IMR-90 (cell line): ENCODE results near the gene CYB5A.

Experiments
- CTCF ChIP-seq: conservative IDR thresholded peaks from 2 replicates; pipeline ENCODE4 v1.5.1; 2012; ENCODE audit warnings: mild to moderate bottlenecking, low read depth, low read length, improper control_type of control experiment
- ELK1 ChIP-seq: fragments of 150-350 bp; IDR thresholded peaks from 2 replicates; pipeline ENCODE4 v1.6.1; 2016; ENCODE audit warnings: low read depth, mild to moderate bottlenecking, low read length, moderate library complexity, borderline replicate concordance
- MAFK ChIP-seq: IDR thresholded peaks from 2 replicates; pipeline ENCODE4 v1.6.1; 2012; ENCODE audit warnings: low read depth, low read length, improper control_type of control experiment
- MAZ ChIP-seq: IDR thresholded peaks from 2 replicates; pipeline ENCODE4 v1.6.1; 2012; ENCODE audit warnings: low read depth, mild to moderate bottlenecking, low read length, improper control_type of control experiment, moderate library complexity, borderline replicate concordance
- NFE2L2 ChIP-seq: fragments of 150-350 bp; IDR thresholded peaks from 2 replicates; pipeline ENCODE4 v1.6.1; 2016; ENCODE audit warnings: low read depth, mild to moderate bottlenecking, low read length
- POLR2A ChIP-seq: IDR thresholded peaks from 2 replicates; pipeline ENCODE4 v1.6.1; 2012; ENCODE audit warnings: mild to moderate bottlenecking, low read depth, low read length
- RAD21 ChIP-seq: IDR thresholded peaks from 2 replicates; pipeline ENCODE4 v1.6.1; 2012; ENCODE audit warnings: low read length, improper control_type of control experiment
- RCOR1 ChIP-seq: IDR thresholded peaks from 2 replicates; pipeline ENCODE4 v1.6.1; 2012; ENCODE audit warnings: mild to moderate bottlenecking, low read length, improper control_type of control experiment; ENCODE audit not compliant: insufficient replicate concordance
- RFX5 ChIP-seq: IDR thresholded peaks from 2 replicates; pipeline ENCODE4 v1.8.0; 2012; ENCODE audit warnings: low read depth, mild to moderate bottlenecking, low read length, moderate library complexity
- SMC3 ChIP-seq: fragments of 150-350 bp; IDR thresholded peaks from 2 replicates; pipeline ENCODE4 v1.6.1; 2016; ENCODE audit warnings: low read depth, mild to moderate bottlenecking, antibody characterized with exemption, low read length, moderate library complexity
- USF2 ChIP-seq: fragments of 150-350 bp; IDR thresholded peaks from 2 replicates; pipeline ENCODE4 v1.6.1; 2017; ENCODE audit warnings: mild to moderate bottlenecking, antibody characterized with exemption, low read length, low read depth

- TF ChIP-seq CTCF (no peak), POLR2A (no peak), RFX5 (no peak), MAZ (no peak), RCOR1 (no peak), NFE2L2 (no peak), ELK1 (no peak), RAD21 (no peak), SMC3 (no peak), MAFK (no peak), USF2 (no peak)
These were observed 65.6 kb downstream of the CYB5A start for GRCh38 chr18:74226156-74226555.
